ENCODE results near the gene SLC6A13. TPM values are rescaled to one million over a fixed set of nuclear protein-coding genes. Genes with fewer than 3 reads are reported as not detected.

Gene SLC6A13
- 0.09 to 0.92 TPM (median 0.33 TPM) in 4 of 5 replicates, not detected in the other for total RNA-seq (2022; extraction: Qiagen RNA extraction; ENCODE audit: low read depth)

DNA sequence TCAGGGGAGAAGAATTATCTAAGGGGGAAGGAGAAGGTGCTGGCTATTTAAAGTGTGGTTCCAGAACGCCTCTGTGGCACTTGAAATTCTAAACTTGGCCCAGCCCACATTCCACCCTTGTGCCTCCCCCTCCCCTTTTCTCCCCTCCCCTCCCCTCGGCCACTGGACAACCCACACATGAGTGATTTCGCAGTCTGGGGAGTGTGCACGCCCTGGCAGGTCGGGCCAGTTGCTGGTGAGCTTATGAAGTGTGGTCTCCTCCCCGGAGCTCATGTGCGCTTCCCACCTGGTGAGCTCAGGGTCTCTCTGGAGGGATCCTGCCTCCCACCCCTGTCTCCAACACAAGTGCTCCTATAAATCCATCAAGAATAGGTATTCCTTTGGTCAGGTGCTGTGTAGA lies at the start of gene SLC6A13:
Gene SLC6A13 (minus strand): TSS at position 20 of the 400 bp plus-strand sequence. CDS start 2,784 bp downstream, outside the sequence.

DNA sequence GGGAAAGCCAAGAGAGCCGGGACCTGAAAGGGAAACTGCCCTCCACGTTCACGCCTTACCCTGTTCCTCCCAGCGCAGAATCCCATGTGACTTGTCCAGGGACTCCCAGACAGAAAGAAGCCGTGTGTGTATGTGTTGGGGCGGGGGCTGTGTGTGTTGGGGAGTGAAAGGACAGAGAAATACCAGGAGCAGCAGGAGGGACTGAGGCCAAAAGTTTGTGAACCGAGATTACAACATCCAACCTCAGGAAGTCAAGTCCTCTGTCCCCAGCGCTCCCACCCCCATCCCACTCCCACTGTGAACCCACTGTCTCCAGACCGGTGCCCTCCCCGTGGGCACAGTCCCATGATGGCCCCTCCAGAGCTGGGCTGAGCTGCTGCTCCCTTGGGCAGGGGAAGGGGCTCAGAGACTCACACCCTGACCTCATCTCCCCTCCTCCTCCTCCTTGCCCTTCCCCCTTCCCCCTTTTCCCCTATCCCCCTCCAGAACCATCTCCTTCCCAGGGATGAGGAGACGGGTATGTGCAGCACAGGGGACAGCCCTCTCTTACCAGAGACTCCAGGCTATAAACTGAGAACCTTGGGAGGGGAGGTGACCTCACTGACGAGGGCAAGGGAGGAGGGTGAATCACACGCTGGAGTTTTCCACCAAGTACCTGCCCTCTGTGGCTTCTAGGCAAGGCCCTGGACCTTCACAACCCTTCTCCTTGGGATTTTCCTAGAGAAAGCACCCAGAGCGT lies 48.5 kb downstream of the SLC6A13 start, which contains the start of gene SLC6A12:
Gene SLC6A12 (minus strand): TSS at position 155 of the 739 bp plus-strand sequence. CDS start 4,171 bp downstream, outside the sequence.

Other genes with a start within 250 kb of the SLC6A13 start
- gene IQSEC3, start 196.1 kb downstream of the SLC6A13 start, total RNA-seq (2022; extraction: Qiagen RNA extraction; ENCODE audit: low read depth), result 0.01 to 0.02 TPM in 2 of 5 replicates, not detected in the others
- gene SLC6A12, start 48.7 kb downstream of the SLC6A13 start, total RNA-seq (2022; extraction: Qiagen RNA extraction; ENCODE audit: low read depth), result 0.72 to 1.4 TPM (median 1.1 TPM) in 5 replicates
- 16.7 to 24.1 TPM (median 18.8 TPM) in 5 replicates for gene KDM5A, start 126.5 kb upstream of the SLC6A13 start, total RNA-seq (2022; extraction: Qiagen RNA extraction; ENCODE audit: low read depth)
- 11.7 to 15.2 TPM (median 12.6 TPM) in 5 replicates for gene CCDC77, start 138.8 kb upstream of the SLC6A13 start, total RNA-seq (2022; extraction: Qiagen RNA extraction; ENCODE audit: low read depth)
- gene B4GALNT3, start 197.1 kb upstream of the SLC6A13 start, total RNA-seq (2022; extraction: Qiagen RNA extraction; ENCODE audit: low read depth), result 0.54 to 1.1 TPM (median 0.59 TPM) in 5 replicates

Data from A549 treated with GW870086 at 1 μM for 4 hours (cell line).